Measurements from ENCODE around the gene RAPGEF4.
A peak's percentile ranks its signal among the peaks of the same experiment; 100 is the strongest.

Gene RAPGEF4

GRCh38 chr2:172858473-172858745, 122.8 kb downstream of the RAPGEF4 start:
- H3K4me3 ChIP-seq (ENCODE audit: low read length) = no peak overlapping the region
- TF ChIP-seq, protein P1, sequence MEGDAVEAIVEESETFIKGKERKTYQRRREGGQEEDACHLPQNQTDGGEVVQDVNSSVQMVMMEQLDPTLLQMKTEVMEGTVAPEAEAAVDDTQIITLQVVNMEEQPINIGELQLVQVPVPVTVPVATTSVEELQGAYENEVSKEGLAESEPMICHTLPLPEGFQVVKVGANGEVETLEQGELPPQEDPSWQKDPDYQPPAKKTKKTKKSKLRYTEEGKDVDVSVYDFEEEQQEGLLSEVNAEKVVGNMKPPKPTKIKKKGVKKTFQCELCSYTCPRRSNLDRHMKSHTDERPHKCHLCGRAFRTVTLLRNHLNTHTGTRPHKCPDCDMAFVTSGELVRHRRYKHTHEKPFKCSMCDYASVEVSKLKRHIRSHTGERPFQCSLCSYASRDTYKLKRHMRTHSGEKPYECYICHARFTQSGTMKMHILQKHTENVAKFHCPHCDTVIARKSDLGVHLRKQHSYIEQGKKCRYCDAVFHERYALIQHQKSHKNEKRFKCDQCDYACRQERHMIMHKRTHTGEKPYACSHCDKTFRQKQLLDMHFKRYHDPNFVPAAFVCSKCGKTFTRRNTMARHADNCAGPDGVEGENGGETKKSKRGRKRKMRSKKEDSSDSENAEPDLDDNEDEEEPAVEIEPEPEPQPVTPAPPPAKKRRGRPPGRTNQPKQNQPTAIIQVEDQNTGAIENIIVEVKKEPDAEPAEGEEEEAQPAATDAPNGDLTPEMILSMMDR (conservative IDR thresholded peaks at IDR 0.05; ENCODE audit: low read length) = no peak
- no peak for DNase-seq (ENCODE audit: low read depth)

DNA sequence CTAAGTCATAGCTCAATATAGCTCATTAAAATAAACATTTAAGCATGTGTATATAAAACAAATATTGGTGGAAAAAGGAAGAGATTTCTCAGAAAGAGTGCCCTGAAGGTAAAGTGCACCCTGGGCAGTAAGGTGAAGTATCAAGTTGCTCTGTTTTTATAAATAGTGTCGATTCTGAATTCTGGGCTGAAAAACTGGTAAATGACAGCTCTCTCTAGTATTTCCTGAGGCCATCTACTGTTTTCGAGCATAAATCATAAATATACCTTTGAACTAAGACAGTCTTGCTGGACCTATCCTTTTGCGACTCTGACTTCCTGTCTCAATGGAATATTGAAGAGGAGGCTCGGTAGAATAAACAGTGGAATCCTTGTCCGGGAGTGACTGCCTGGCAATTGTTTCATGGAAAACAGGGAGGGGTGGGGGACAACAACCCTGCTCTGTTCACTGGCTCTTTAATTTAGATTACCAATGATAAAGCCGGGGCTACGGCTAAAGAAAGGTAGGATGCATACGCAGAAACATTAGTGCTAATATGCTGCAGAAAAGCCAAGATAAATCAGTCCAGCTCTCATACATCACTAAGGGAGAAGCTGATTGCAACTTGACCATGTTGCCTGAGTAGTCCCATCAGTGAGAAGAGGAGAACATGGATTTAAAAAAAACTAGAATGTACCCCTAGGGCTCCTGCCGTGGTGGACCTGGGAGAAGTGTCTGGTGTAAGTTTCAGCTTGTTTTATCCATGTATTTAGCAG, 124.1 kb downstream of the RAPGEF4 start:
- H3K4me3 ChIP-seq (ENCODE audit: low read length) = no peak overlapping the region
- TF ChIP-seq, protein P1 (conservative IDR thresholded peaks at IDR 0.05; ENCODE audit: low read length) = no peak
- no peak for DNase-seq (ENCODE audit: low read depth)

DNA sequence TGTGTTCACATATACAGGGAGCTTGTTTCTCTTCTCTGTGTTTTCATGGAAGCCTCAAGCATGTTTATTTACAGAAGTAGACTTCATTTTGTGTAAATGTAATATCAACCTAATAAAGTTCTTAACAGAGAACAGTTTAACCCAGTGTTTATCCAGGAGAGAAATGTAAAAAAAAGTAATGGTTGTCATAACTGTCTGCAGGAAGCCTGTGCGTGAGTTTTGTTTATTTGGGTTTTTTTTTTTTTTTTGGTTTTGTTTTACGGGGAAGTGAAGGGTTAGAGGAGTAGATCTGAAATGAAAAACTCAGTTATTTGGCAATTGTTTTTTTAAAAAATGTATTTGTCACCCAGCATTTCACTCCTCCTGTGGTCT, 124.7 kb downstream of the RAPGEF4 start:
- no peak overlapping the region for H3K4me3 ChIP-seq (ENCODE audit: low read length)
- DNase-seq (ENCODE audit: low read depth) = no peak
- TF ChIP-seq, protein P1 (conservative IDR thresholded peaks at IDR 0.05; ENCODE audit: low read length) = no peak

DNA sequence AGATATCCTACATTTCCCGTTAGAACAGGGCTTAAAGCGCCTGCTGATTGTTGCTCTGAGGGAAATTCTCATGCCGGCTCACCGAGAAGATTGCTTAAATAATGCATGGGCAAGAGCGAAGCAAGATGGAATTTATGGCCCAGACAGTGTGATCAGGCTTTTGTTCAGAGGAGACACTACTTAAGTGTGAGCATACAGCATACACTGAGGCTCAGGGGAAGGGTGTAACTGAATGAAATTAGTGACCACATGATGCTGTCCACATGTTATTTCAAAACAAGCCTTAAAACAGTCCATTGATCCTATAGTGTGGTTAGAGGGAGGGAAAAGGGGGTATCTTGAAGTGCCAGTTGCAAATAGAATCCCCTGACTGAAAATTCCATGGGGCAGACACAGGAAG, 125.5 kb downstream of the RAPGEF4 start:
- TF ChIP-seq, protein P1 (conservative IDR thresholded peaks at IDR 0.05; ENCODE audit: low read length) = no peak
- no peak for DNase-seq (ENCODE audit: low read depth)
- no peak overlapping the region for H3K4me3 ChIP-seq (ENCODE audit: low read length)

- no peak for DNase-seq (ENCODE audit: low read depth)
- TF ChIP-seq, protein P1 (conservative IDR thresholded peaks at IDR 0.05; ENCODE audit: low read length) = no peak
- no peak overlapping the region for H3K4me3 ChIP-seq (ENCODE audit: low read length)
These were observed 126.2 kb downstream of the RAPGEF4 start for GRCh38 chr2:172861656-172862476.

- TF ChIP-seq, protein P1 (conservative IDR thresholded peaks at IDR 0.05; ENCODE audit: low read length) = no peak
- no peak for DNase-seq (ENCODE audit: low read depth)
- no peak overlapping the region for H3K4me3 ChIP-seq (ENCODE audit: low read length)
These were observed 127.7 kb downstream of the RAPGEF4 start for GRCh38 chr2:172863341-172863740.

GRCh38 chr2:172864182-172864581, 128.5 kb downstream of the RAPGEF4 start:
- no peak for DNase-seq (ENCODE audit: low read depth)
- TF ChIP-seq, protein P1 (conservative IDR thresholded peaks at IDR 0.05; ENCODE audit: low read length) = peak; percentile 54
- no peak overlapping the region for H3K4me3 ChIP-seq (ENCODE audit: low read length)
